ENCODE measurements around the gene ECHS1. TPM values are rescaled to one million over a fixed set of nuclear protein-coding genes. Genes with fewer than 3 reads are reported as not detected.

Gene ECHS1
- polyA plus RNA-seq, 1 donor = 126 TPM

DNA sequence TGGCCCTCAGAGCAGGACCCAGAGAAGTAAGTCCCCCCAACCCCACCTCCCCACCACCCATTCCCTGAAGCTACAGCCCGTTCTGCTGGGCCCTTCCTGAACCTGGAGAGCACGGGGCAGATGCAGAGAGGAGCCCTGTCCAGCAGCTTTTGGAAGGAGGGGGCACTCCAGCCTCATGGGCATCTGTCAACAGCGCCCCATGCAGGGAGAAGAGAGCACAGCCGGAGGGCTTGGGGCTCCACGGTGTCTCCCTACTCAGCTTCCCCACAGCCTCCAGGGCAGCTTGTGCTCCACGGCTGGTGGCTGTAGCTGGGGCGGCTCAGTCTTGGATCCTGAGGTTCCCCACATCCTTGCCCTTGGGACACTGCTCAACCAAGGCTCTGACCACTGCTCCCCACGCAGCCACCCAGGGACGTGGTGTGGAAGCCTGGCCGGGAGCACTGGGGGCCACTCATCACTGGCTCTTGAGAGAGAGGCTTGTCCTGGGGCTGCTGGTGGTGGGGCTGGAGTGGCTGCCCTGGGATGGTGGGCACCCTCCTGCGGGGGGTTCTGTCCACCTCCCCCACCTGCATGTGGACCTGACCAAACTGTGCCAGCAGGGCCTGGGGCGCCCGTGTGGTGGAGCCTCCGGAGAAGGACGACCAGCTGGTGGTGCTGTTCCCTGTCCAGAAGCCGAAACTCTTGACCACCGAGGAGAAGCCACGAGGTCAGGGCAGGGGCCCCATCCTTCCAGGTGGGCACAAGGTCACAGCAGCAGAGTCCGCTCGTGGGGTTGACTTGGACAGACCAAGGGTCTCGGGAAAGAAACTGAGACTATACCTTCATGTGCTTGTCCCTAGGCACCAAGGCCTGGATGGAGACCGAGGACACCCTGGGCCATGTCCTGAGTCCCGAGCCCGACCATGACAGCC, 21.5 kb downstream of the ECHS1 start:
- no peaks in the 10 kb centered on the region for H3K27me3 ChIP-seq (ENCODE audit: control insufficient read depth, insufficient read depth, low read length)
- H3K9me3 ChIP-seq (ENCODE audit: control insufficient read depth, low read depth, low read length) = peaks cover 7% of the 10 kb centered on the region
- WGBS (ENCODE audit: insufficient coverage, low lambda C conversion rate) = no CpG with 5 or more reads among the region's 24 CpGs
- no peak overlapping the region for H3K4me3 ChIP-seq (ENCODE audit: low read length)
- H3K4me1 ChIP-seq (ENCODE audit: control insufficient read depth, insufficient read depth, low read length) = peaks cover 38% of the 10 kb centered on the region
- no peak for DNase-seq
- no peak overlapping the region for H3K27ac ChIP-seq (ENCODE audit: low read length)
- H3K36me3 ChIP-seq (ENCODE audit: control insufficient read depth, insufficient read depth, low read length) = peaks cover 30% of the 10 kb centered on the region

DNA sequence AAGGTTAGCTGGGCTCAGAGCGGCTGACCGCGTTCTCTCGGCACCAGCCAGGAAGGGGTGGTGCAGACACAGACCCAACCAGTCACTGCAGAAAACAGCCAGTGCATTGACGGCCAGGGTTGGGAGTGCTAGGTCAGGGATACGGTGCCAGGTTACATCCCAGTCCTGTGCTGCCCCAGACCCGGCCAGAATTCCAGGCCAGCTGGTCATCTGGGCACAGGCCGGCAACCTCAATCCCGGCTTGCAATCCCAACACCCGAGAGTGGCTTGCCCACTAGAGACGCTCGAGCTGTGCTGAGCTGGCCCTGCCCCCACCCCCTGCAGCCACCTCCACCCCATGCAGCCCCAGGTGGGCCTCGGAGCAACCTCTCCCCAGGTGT, 22.2 kb downstream of the ECHS1 start:
- no CpG with 5 or more reads among the region's 13 CpGs for WGBS (ENCODE audit: insufficient coverage, low lambda C conversion rate)
- H3K27me3 ChIP-seq (ENCODE audit: control insufficient read depth, insufficient read depth, low read length) = no peaks in the 10 kb centered on the region
- no peak overlapping the region for H3K4me3 ChIP-seq (ENCODE audit: low read length)
- peaks cover 7% of the 10 kb centered on the region for H3K9me3 ChIP-seq (ENCODE audit: control insufficient read depth, low read depth, low read length)
- H3K4me1 ChIP-seq (ENCODE audit: control insufficient read depth, insufficient read depth, low read length) = peaks cover 31% of the 10 kb centered on the region
- H3K27ac ChIP-seq (ENCODE audit: low read length) = no peak overlapping the region
- peaks cover 25% of the 10 kb centered on the region for H3K36me3 ChIP-seq (ENCODE audit: control insufficient read depth, insufficient read depth, low read length)
- DNase-seq = no peak

GRCh38 chr10:133350283-133350949, 22.7 kb downstream of the ECHS1 start:
- H3K9me3 ChIP-seq (ENCODE audit: control insufficient read depth, low read depth, low read length) = peaks cover 8% of the 10 kb centered on the region
- H3K27me3 ChIP-seq (ENCODE audit: control insufficient read depth, insufficient read depth, low read length) = no peaks in the 10 kb centered on the region
- H3K4me3 ChIP-seq (ENCODE audit: low read length) = no peak overlapping the region
- H3K27ac ChIP-seq (ENCODE audit: low read length) = no peak overlapping the region
- peaks cover 20% of the 10 kb centered on the region for H3K36me3 ChIP-seq (ENCODE audit: control insufficient read depth, insufficient read depth, low read length)
- no peak for DNase-seq
- H3K4me1 ChIP-seq (ENCODE audit: control insufficient read depth, insufficient read depth, low read length) = peaks cover 27% of the 10 kb centered on the region
- no CpG with 5 or more reads among the region's 12 CpGs for WGBS (ENCODE audit: insufficient coverage, low lambda C conversion rate)

DNA sequence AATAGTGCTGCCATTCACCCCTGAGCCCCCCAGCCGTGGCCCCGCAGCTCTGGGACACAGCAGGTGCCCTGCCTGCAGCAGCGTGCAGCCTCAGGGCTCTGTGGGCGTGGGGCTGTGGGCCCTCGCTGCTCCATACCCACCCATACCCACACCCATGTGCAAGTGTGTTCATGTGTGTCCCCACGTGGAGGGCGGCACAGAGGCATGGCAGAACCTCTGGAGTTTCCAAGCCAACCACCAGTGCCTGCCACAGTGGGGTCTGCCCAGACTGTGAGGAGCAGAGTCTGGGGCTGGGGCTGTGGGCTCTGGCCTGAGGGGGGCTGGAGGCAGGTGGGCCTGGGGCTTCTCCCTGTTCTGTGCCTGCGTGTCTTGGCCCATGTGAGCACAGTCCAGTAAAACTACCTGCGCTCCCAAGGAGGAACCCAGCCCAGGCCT, 23.6 kb downstream of the ECHS1 start:
- Histone ChIP-seq H3K4me3 (ENCODE audit: low read length) (no peak overlapping the region), H3K36me3 (ENCODE audit: control insufficient read depth, insufficient read depth, low read length) (peaks cover 12% of the 10 kb centered on the region), H3K27me3 (ENCODE audit: control insufficient read depth, insufficient read depth, low read length) (no peaks in the 10 kb centered on the region), H3K9me3 (ENCODE audit: control insufficient read depth, low read depth, low read length) (peaks cover 11% of the 10 kb centered on the region), H3K27ac (ENCODE audit: low read length) (no peak overlapping the region), H3K4me1 (ENCODE audit: control insufficient read depth, insufficient read depth, low read length) (peaks cover 24% of the 10 kb centered on the region)
- WGBS (ENCODE audit: insufficient coverage, low lambda C conversion rate) = no CpG with 5 or more reads among the region's 9 CpGs
- DNase-seq = no peak

DNA sequence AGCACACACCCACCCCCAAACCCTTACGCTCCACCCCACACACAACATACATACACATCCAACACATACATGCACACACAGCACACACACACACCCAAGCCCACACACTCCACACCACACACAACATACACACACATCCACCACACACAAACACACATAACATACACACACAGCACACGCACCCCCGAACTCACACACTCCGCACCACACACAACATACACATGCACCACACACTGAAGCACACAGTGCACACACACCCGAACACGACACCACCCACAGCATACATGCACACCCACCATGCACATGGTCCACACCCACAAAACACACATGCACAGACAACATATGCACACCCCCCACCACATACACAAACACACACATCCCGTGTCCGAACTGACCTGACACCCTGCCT, 24.0 kb downstream of the ECHS1 start:
- no peaks in the 10 kb centered on the region for H3K27me3 ChIP-seq (ENCODE audit: control insufficient read depth, insufficient read depth, low read length)

DNA sequence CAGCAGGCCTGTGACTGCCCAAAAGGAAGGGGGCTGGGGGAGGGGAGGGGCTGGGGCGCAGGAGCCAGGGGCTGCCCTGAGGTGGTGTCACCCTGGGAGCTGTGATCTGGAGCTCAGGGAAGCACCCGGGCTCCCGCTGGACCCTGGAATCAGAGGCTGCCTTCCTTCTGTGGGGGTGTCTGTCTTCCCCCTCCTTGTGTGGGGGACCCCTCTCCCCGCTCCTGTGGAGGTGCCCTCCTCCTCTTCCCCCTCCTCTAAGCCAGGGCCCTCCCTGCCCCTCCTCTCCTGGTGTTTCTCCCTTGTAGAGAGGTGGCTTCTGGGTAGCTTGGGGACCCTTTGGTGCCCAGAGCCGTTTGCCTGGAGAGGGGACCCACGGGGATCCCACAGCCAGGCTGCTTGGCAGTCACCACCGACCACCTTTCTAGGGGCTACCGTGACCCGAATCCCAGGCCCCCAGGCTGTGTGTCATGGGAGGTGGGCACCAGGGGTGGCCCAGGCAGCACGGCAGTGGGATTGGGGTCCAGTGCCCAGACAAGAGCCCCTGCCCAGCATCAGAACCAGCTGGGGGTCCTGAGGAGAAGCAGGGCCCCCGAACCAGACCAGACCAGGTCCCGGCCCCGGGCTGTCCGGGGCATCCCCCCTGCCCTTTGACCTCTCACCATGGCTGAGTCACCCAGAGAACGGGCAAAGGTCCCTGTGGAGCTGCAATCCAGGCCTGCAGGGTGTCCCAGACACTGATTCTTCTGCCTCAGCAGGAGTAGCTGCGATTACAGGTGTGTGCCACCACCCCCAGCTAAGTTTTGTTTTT, 25.2 kb downstream of the ECHS1 start:
- Histone ChIP-seq H3K4me1 (ENCODE audit: control insufficient read depth, insufficient read depth, low read length) (peaks cover 32% of the 10 kb centered on the region), H3K36me3 (ENCODE audit: control insufficient read depth, insufficient read depth, low read length) (peaks cover 12% of the 10 kb centered on the region), H3K27ac (ENCODE audit: low read length) (peak overlapping the region; percentile 86), H3K4me3 (ENCODE audit: low read length) (peak overlapping the region; percentile 48), H3K9me3 (ENCODE audit: control insufficient read depth, low read depth, low read length) (peaks cover 11% of the 10 kb centered on the region), H3K27me3 (ENCODE audit: control insufficient read depth, insufficient read depth, low read length) (no peaks in the 10 kb centered on the region)
- WGBS (ENCODE audit: insufficient coverage, low lambda C conversion rate) = no CpG with 5 or more reads among the region's 16 CpGs
- DNase-seq = peak; percentile 78 to 87

More for the DNA sequence above, 24.0 kb downstream of the ECHS1 start:
- Histone ChIP-seq H3K4me1 (ENCODE audit: control insufficient read depth, insufficient read depth, low read length) (peaks cover 24% of the 10 kb centered on the region), H3K4me3 (ENCODE audit: low read length) (no peak overlapping the region), H3K27ac (ENCODE audit: low read length) (no peak overlapping the region), H3K9me3 (ENCODE audit: control insufficient read depth, low read depth, low read length) (peaks cover 11% of the 10 kb centered on the region), H3K36me3 (ENCODE audit: control insufficient read depth, insufficient read depth, low read length) (peaks cover 12% of the 10 kb centered on the region)
- WGBS (ENCODE audit: insufficient coverage, low lambda C conversion rate) = no CpG with 5 or more reads among the region's 8 CpGs
- DNase-seq = no peak

DNA sequence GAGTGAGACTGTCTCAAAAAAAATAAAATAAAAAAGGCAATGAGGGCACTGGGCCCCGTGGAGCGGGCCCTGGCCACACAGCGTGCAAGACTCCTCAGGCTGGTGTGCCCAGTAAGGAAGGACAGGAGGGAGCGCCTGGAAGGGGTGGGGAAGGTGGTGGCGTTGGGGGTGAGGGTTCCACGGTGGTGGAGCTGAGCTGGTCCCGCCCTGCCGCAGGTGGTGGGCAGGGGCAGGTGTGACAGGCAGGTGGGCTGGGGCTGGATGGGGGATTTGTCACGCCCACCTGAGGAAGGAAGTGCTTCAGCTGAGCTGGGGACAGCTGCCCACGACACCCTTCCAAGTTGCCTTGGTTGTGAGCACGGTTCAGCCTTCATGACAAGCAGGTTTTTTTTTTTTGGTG, 26.7 kb downstream of the ECHS1 start:
- DNase-seq = peak in 1 of 2 donors; percentile 30
- Histone ChIP-seq H3K9me3 (ENCODE audit: control insufficient read depth, low read depth, low read length) (peaks cover 11% of the 10 kb centered on the region), H3K4me1 (ENCODE audit: control insufficient read depth, insufficient read depth, low read length) (peaks cover 35% of the 10 kb centered on the region), H3K27me3 (ENCODE audit: control insufficient read depth, insufficient read depth, low read length) (no peaks in the 10 kb centered on the region), H3K27ac (ENCODE audit: low read length) (no peak overlapping the region), H3K4me3 (ENCODE audit: low read length) (no peak overlapping the region), H3K36me3 (ENCODE audit: control insufficient read depth, insufficient read depth, low read length) (peaks cover 2% of the 10 kb centered on the region)
- WGBS (ENCODE audit: insufficient coverage, low lambda C conversion rate) = 60% methylated on average over 2 of the region's 11 CpGs

GRCh38 chr10:133344236-133344635, 28.9 kb downstream of the ECHS1 start:
- Histone ChIP-seq H3K27ac (ENCODE audit: low read length) (no peak overlapping the region), H3K36me3 (ENCODE audit: control insufficient read depth, insufficient read depth, low read length) (no peaks in the 10 kb centered on the region), H3K9me3 (ENCODE audit: control insufficient read depth, low read depth, low read length) (peaks cover 7% of the 10 kb centered on the region), H3K4me1 (ENCODE audit: control insufficient read depth, insufficient read depth, low read length) (peaks cover 23% of the 10 kb centered on the region), H3K27me3 (ENCODE audit: control insufficient read depth, insufficient read depth, low read length) (no peaks in the 10 kb centered on the region), H3K4me3 (ENCODE audit: low read length) (no peak overlapping the region)
- WGBS (ENCODE audit: insufficient coverage, low lambda C conversion rate) = 100% methylated on average over 1 of the region's 5 CpGs
- no peak for DNase-seq

GRCh38 chr10:133343558-133343957, 29.6 kb downstream of the ECHS1 start:
- peak in 1 of 2 donors; percentile 59 for DNase-seq
- H3K36me3 ChIP-seq (ENCODE audit: control insufficient read depth, insufficient read depth, low read length) = no peaks in the 10 kb centered on the region
- peaks cover 16% of the 10 kb centered on the region for H3K4me1 ChIP-seq (ENCODE audit: control insufficient read depth, insufficient read depth, low read length)
- no CpG with 5 or more reads among the region's 9 CpGs for WGBS (ENCODE audit: insufficient coverage, low lambda C conversion rate)
- peaks cover 8% of the 10 kb centered on the region for H3K9me3 ChIP-seq (ENCODE audit: control insufficient read depth, low read depth, low read length)
- no peaks in the 10 kb centered on the region for H3K27me3 ChIP-seq (ENCODE audit: control insufficient read depth, insufficient read depth, low read length)
- no peak overlapping the region for H3K27ac ChIP-seq (ENCODE audit: low read length)
- H3K4me3 ChIP-seq (ENCODE audit: low read length) = no peak overlapping the region

DNA sequence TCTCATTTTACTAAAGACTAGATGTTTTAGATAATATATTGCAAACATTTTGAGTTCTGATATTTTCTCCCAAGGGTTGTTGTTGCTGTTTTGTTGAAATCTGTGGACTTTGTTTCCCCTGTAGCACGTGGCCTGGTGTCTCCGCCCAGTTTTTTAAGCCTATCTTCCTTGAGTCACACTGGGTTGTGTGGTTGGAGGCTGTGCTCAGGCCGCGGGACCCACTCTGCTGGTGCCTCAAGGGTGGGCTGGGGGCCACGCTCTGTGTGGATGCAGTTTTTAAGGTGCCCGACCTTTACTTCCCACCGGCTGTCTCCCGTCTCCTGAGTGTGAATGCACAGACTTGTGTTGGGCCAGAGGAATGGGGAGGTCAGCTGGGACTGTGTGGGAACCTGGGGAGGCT, 30.2 kb downstream of the ECHS1 start:
- H3K27ac ChIP-seq (ENCODE audit: low read length) = no peak overlapping the region
- peaks cover 14% of the 10 kb centered on the region for H3K9me3 ChIP-seq (ENCODE audit: control insufficient read depth, low read depth, low read length)
- WGBS (ENCODE audit: insufficient coverage, low lambda C conversion rate) = no CpG with 5 or more reads among the region's 8 CpGs
- H3K4me3 ChIP-seq (ENCODE audit: low read length) = no peak overlapping the region
- peaks cover 12% of the 10 kb centered on the region for H3K4me1 ChIP-seq (ENCODE audit: control insufficient read depth, insufficient read depth, low read length)
- H3K36me3 ChIP-seq (ENCODE audit: control insufficient read depth, insufficient read depth, low read length) = no peaks in the 10 kb centered on the region
- DNase-seq = peak in 1 of 2 donors; percentile 55
- peaks cover 5% of the 10 kb centered on the region for H3K27me3 ChIP-seq (ENCODE audit: control insufficient read depth, insufficient read depth, low read length)
